IPS-NIHi7 (cell line): ENCODE results near the gene ATP6V1G2.
"Not testable (repeated sequence)": the region's sequence is repeated elsewhere in the genome, so short reads cannot be mapped to it uniquely, and the experiment has no call there.

Experiments used
- DNase-seq: peaks from one replicate; pipeline ENCODE4 v3.0.0; 2012; ENCODE audit warnings: mixed read lengths; ENCODE audit errors: extremely low spot score

ATP6V1G2 gene

GRCh38 chr6:31529329-31530150 lies 16.9 kb downstream of the ATP6V1G2 start:
- no peak for DNase-seq

GRCh38 chr6:31528821-31529328 lies 17.5 kb downstream of the ATP6V1G2 start, which contains the start of gene MCCD1:
Gene MCCD1, plus strand, starts transcription at chr6:31528962. Its CDS starts 53 bp downstream, at chr6:31529015.
- DNase-seq, result no peak

GRCh38 chr6:31528307-31528777 lies 18.1 kb downstream of the ATP6V1G2 start:
- DNase-seq, result no peak

GRCh38 chr6:31525932-31526591 lies 20.3 kb downstream of the ATP6V1G2 start:
- DNase-seq, result no peak

GRCh38 chr6:31525553-31525931 lies 20.9 kb downstream of the ATP6V1G2 start:
- DNase-seq, result no peak

GRCh38 chr6:31521835-31522234 lies 24.6 kb downstream of the ATP6V1G2 start:
- no peak for DNase-seq

- DNase-seq, result no peak
These were observed 32.8 kb downstream of the ATP6V1G2 start for GRCh38 chr6:31513456-31514165.

- DNase-seq, result no peak
These were observed 36.4 kb downstream of the ATP6V1G2 start for GRCh38 chr6:31510007-31510406.

- DNase-seq, result not testable (repeated sequence)
These were observed 37.4 kb downstream of the ATP6V1G2 start for GRCh38 chr6:31509036-31509435.

GRCh38 chr6:31502586-31502985 lies 43.8 kb downstream of the ATP6V1G2 start:
- DNase-seq, result no peak

GRCh38 chr6:31499648-31500047 lies 46.8 kb downstream of the ATP6V1G2 start:
- not testable (repeated sequence) for DNase-seq

GRCh38 chr6:31498748-31499147 lies 47.7 kb downstream of the ATP6V1G2 start:
- DNase-seq, result no peak

- DNase-seq, result peak; percentile 70
These were observed 48.6 kb downstream of the ATP6V1G2 start, which contains the start of gene MICB for GRCh38 chr6:31497531-31498476. Gene MICB, plus strand, starts transcription at chr6:31498145. Its CDS starts 49 bp downstream, at chr6:31498194.

- DNase-seq, result not testable (repeated sequence)
These were observed 49.6 kb downstream of the ATP6V1G2 start for GRCh38 chr6:31496826-31497225.

- no peak for DNase-seq
These were observed 50.8 kb downstream of the ATP6V1G2 start for GRCh38 chr6:31495580-31495979.
